GM12872 (cell line): ENCODE results near the gene SDC4.

Experiments used
- TF ChIP-seq, protein P1 (sequence below): IDR thresholded peaks from 3 replicates; pipeline ENCODE4 v1.5.1; 2011; ENCODE audit warnings: low read depth, mild to moderate bottlenecking, low read length, moderate library complexity; ENCODE audit not compliant: insufficient read depth

The SDC4 gene

DNA sequence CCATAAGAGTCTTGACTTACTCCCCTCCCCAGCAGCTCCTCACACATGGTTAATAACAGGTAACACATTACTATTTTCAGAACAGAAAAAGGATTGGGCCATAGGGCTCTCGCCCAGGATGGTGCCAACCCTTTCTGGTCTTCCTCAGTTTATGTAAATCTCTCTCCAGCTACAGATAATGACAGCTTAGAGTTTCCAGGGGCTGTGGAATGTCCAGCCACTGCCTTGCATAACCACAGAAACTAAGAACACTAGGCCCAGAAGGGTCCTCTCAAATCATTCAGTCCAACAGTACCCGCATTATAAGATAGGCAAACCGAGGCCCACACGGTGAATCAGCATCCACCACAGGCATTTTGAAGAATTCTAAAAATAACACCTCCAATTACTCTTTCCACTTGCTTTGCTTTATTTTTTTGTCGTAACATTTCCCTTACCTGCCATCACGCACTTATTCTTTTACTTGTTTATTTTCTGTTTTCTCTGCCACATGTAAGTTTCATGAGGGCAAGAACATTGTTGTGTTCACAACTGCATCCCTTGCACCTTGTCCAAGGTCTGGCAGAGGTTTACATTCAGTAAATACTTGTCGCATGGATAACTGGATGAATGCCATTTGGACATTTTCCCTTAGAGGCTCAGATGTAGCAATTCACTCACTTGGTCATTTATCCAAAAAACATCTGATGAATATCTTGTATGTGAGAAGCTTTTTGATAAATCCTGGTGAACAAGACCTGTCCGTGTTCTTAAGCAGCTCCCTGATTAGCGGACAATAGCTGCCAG, 6.4 kb upstream of the SDC4 start:
- TF ChIP-seq, protein P1, sequence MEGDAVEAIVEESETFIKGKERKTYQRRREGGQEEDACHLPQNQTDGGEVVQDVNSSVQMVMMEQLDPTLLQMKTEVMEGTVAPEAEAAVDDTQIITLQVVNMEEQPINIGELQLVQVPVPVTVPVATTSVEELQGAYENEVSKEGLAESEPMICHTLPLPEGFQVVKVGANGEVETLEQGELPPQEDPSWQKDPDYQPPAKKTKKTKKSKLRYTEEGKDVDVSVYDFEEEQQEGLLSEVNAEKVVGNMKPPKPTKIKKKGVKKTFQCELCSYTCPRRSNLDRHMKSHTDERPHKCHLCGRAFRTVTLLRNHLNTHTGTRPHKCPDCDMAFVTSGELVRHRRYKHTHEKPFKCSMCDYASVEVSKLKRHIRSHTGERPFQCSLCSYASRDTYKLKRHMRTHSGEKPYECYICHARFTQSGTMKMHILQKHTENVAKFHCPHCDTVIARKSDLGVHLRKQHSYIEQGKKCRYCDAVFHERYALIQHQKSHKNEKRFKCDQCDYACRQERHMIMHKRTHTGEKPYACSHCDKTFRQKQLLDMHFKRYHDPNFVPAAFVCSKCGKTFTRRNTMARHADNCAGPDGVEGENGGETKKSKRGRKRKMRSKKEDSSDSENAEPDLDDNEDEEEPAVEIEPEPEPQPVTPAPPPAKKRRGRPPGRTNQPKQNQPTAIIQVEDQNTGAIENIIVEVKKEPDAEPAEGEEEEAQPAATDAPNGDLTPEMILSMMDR = no peak

DNA sequence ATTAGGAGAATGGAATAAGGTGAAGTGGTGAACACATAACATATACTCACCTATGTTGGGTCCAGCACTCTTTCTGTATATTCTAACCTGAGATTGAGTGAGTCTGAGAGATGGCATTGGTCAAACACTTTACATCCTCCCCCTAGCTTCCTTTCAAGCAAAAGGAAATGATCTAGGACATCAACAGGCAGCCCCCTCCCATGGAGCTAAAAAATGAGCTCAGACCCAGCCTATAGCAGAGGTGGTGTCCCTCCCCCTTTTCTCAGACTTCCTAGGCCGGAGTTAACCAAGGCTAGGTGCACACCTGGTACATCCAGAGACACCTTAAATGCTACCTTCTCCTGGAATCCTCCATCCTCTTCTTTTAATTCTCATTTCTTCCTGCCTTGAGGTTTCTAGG, 5.5 kb upstream of the SDC4 start:
- TF ChIP-seq, protein P1 = no peak

DNA sequence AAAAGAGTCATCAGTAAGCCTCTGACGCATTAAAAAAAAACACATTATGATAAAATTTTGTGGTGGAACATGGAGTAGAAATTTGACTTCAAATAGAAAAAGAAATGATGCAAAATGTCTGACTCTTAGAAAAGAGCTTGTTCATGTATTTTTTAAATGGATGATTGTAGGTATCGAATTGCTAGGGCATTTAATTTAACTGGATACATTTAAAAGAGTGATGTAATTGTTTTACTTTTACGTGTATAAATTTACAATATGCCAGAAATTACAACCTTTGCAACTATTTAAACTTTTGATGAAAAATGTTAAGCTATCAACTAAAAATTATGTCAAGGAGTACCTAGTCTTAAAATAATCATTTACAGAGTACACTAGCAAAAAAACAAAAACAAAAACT, 4.5 kb upstream of the SDC4 start:
- TF ChIP-seq, protein P1 = no peak

DNA sequence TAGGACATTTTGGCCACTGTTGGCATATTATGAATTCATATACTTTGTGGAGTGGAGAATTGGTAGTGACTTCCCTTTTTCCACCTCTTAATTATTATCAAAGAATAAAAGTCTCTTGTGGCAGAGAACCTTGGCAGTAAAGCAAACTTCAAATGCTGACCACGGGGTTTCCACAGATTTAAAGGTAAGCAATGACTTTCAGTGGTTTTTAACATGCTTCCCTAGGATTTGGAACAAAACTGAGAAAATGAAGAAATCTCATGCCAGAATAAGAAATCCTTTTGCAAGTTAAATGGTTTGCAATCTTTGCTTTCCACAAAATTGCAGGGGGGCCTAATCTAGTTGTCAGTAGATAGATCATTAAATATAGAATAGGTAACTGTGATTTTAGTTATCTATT, 2.0 kb upstream of the SDC4 start:
- TF ChIP-seq, protein P1 = no peak

DNA sequence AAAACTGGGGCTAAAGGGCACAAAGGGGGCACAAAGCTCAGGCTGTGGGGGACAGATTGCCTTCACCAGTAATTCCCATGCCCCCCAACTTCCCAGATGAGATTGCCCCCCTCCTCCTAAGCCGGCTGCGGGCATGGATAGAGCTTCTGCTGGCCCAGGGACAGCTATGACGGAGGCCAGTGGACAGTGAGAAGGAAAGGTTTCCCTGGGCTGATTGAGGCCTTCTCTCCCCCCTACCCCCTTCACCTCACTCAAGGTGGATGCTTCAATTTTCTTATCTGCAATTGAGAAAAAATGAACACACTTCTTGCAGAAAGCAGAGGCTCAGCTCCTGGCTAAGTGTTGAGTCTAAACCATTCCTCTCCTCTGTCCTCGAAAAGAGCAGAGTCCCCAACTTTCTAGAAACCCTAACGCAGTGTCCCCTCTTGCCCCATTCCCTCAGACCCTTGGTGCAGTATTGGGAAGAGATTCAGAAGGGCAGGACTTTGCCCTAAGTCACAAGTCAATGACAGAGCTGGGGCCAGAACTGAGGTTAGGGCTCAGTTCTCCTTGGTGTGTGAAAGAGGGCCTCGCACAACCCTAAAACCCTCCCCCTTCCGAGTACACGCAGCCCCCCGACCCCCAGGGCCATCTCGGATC, 808 bp downstream of the SDC4 start:
- TF ChIP-seq, protein P1 = no peak

DNA sequence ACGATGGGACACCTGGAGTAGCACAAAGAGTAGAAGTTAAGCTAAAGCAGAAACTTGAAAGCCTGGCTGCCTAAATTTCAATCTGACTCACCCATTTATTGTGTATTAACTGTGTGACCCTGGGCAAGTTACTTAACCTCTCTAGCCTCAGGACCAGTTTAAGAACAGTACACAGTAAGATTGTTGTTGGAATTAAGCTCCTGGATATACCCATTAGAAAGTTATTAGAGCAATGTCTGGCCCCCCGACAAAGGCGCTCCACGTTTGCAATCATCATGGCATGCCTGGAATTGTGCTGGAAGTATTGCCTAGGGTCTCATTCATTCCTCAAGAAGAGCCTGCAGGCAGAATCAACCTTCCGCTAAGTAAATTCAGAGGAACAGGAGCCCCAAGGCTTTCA, 1.4 kb downstream of the SDC4 start:
- TF ChIP-seq, protein P1 = no peak

DNA sequence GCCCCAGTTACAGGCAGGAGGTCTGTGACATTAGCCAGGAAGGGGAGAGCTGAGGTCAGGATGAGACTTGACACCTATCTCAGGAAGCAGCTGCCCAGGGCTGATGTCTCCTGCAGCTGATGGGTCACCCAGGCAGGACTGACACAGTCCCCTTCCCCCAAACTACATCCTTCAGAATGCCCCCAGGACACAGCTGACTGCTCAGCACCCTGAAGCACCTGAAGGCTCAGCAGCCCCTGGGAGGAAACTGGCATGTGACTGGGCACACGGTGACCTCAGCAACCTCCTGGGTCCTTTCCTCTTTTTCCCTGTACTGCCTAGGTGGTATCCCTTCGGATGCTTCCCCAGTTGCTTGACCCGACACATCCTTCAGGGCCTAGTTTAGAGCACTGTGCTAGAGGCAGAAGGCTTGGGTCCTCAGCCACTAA, 1.9 kb downstream of the SDC4 start:
- TF ChIP-seq, protein P1 = no peak
